K562 (cell line): ENCODE measurements around the gene SLC24A3. TPM values are rescaled to one million over a fixed set of nuclear protein-coding genes. Genes with fewer than 3 reads are reported as not detected.

Experiments used
- ATAC-seq: fragments of 200-7000 bp; cut with Tn5 transposase; 3 replicates; pipeline ENCODE4 v1.9.1; 2020; ENCODE audit warnings: moderate library complexity
- BruUV-seq: library from RNA; stranded (reverse); fragments of 400-500 nt; replicated peaks from 2 replicates; lab custom pipeline; 2021; lab: Mats Ljungman, UMichigan
- CTCF ChIA-PET: fragments of 300-600 bp; formaldehyde crosslinking; extraction: SDS; loops from one replicate; lab custom pipeline; 2021; ENCODE audit warnings: low intra/inter-chr PET ratio; lab: Yijun Ruan, JAX
- POLR2A ChIA-PET: fragments of 300-600, 350-650 bp; sonication (Branson Sonifier 250); formaldehyde crosslinking; extraction: SDS; loops from one replicate; lab custom pipeline; 2021; ENCODE audit warnings: antibody characterized with exemption, inconsistent platforms; lab: Yijun Ruan, JAX
- DNase-seq, 4 experiments: peaks; one replicate each; pipeline versions ENCODE4 v3.0.0 to v3.0.0-alpha.2; 2011 to 2018; ENCODE audit warnings: low spot score in 3 of 4, mixed read lengths in 3 of 4; ENCODE audit errors: extremely low read depth in 1 of 4
- FAIRE-seq: peaks from 2 replicates; lab custom pipeline; 2011; peaks lifted over from hg19 to GRCh38; lab: Jason Lieb, UNC
- H2AFZ ChIP-seq: 2 replicates; pipeline ENCODE4 v1.6.0; 2011; ENCODE audit warnings: low read depth, low read length, control low read depth, inconsistent platforms
- H3K27ac ChIP-seq: fragments of 200-600 bp; 3 replicates; pipeline ENCODE4 v1.8.0; 2011; ENCODE audit warnings: low read depth, mild to moderate bottlenecking, control low read depth, inconsistent platforms, low read length, moderate library complexity, mixed read lengths; ENCODE audit errors: extremely low read depth
- H3K27me3 ChIP-seq, 2 experiments: fragments of 300-600 bp in 1 of 2; 2 replicates in 1 of 2; 3 replicates in 1 of 2; pipeline versions ENCODE4 v1.6.0 to v1.8.0; 2011; ENCODE audit warnings: inconsistent platforms in 2 of 2, low read length in 2 of 2, mild to moderate bottlenecking in 1 of 2, mixed read lengths in 1 of 2, moderate library complexity in 1 of 2; ENCODE audit not compliant: control insufficient read depth in 2 of 2, insufficient read depth in 2 of 2
- H3K36me3 ChIP-seq: fragments of 300-600 bp; 3 replicates; pipeline ENCODE4 v1.8.0; 2011; ENCODE audit warnings: mild to moderate bottlenecking, low read length, inconsistent platforms; ENCODE audit not compliant: control insufficient read depth, insufficient read depth
- H3K4me1 ChIP-seq, 2 experiments: fragments of 200-600 bp in 1 of 2; replicated peaks in 1 of 2; 2 replicates in 1 of 2; 3 replicates in 1 of 2; pipeline versions ENCODE4 v1.5.1 to v1.8.0; 2011; ENCODE audit warnings: inconsistent platforms in 2 of 2, low read length in 2 of 2, mild to moderate bottlenecking in 1 of 2, mixed read lengths in 1 of 2, moderate library complexity in 1 of 2; ENCODE audit not compliant: control insufficient read depth in 2 of 2, insufficient read depth in 2 of 2
- H3K4me2 ChIP-seq: 2 replicates; pipeline ENCODE4 v1.6.1; 2011; ENCODE audit warnings: low read length, control low read depth, inconsistent platforms, mixed read lengths; ENCODE audit not compliant: insufficient read depth
- H3K4me3 ChIP-seq: fragments of 200-600 bp; sonication (generic), shearing (Covaris generic); 2 replicates; pipeline ENCODE4 v1.5.1; 2016; ENCODE audit warnings: control low read depth, inconsistent platforms
- H3K79me2 ChIP-seq: fragments of 200-600 bp; 3 replicates; pipeline ENCODE4 v1.8.0; 2011; ENCODE audit warnings: low read length, inconsistent platforms; ENCODE audit not compliant: control insufficient read depth, insufficient read depth
- H3K9ac ChIP-seq, 2 experiments: 2 replicates each; pipeline versions ENCODE4 v1.6.0 to v1.6.1; 2011; ENCODE audit warnings: low read depth in 2 of 2, low read length in 2 of 2, control low read depth in 1 of 2, inconsistent platforms in 1 of 2, mild to moderate bottlenecking in 1 of 2, mixed read lengths in 1 of 2; ENCODE audit not compliant: insufficient read depth in 1 of 2
- H3K9me1 ChIP-seq: one replicate; pipeline ENCODE4 v1.6.0; 2011; ENCODE audit warnings: inconsistent platforms, mild to moderate bottlenecking, low read length, moderate library complexity; ENCODE audit not compliant: control insufficient read depth, insufficient read depth
- H3K9me3 ChIP-seq: replicated peaks from 2 replicates; pipeline ENCODE4 v1.5.1; 2011; ENCODE audit warnings: low read depth, low read length, inconsistent platforms; ENCODE audit not compliant: control insufficient read depth, insufficient read depth
- H4K20me1 ChIP-seq: replicated peaks from 2 replicates; pipeline ENCODE4 v1.6.1; 2011; ENCODE audit warnings: low read length, inconsistent platforms, mixed read lengths; ENCODE audit not compliant: control insufficient read depth, insufficient read depth
- DACH1 ChIP-seq: fragments of 450-650 bp; IDR thresholded peaks from 2 replicates; pipeline ENCODE4 v1.6.1; 2018; ENCODE audit not compliant: partially characterized antibody
- FOXA1 ChIP-seq: fragments of 450-650 bp; IDR thresholded peaks from 2 replicates; pipeline ENCODE4 v1.6.1; 2016; ENCODE audit warnings: mild to moderate bottlenecking, borderline replicate concordance
- MCM7 ChIP-seq, 2 experiments: fragments of 450-650 bp; IDR thresholded peaks; 2 replicates each; pipeline ENCODE4 v1.6.1; 2016 to 2018
- POLR3G ChIP-seq: IDR thresholded peaks from 2 replicates; pipeline ENCODE4 v1.6.1; 2011; ENCODE audit not compliant: insufficient read length, insufficient replicate concordance; ENCODE audit errors: extremely low read depth
- ZNF584 ChIP-seq: fragments of 200-800 bp; sonication (Bioruptor generic); IDR thresholded peaks from 2 replicates; pipeline ENCODE4 v1.6.1; 2016; ENCODE audit warnings: low read depth, mild to moderate bottlenecking, missing genetic modification characterization, missing compliant biosample characterization
- ZNF586 ChIP-seq: fragments of 450-650 bp; formaldehyde crosslinking; conservative IDR thresholded peaks from 2 replicates; pipeline ENCODE4 v1.4.0; 2020; ENCODE audit warnings: mild to moderate bottlenecking, moderate library complexity
- WGBS: fragments of 100-300 bp; shearing (Covaris generic); methylation state at CpG from one replicate; pipeline ENCODE4 v1.1.6; 2016; ENCODE audit warnings: low coverage, mixed read lengths; ENCODE audit not compliant: insufficient coverage; ENCODE audit errors: missing lambda C conversion rate; 5-methylcytosine and 5-hydroxymethylcytosine counted together
- in situ Hi-C: fragments of 300-500 bp; cut with MboI; formaldehyde crosslinking; loops from 4 replicates; pipeline ENCODE4 v1.15.0; 2018; ENCODE audit warnings: inconsistent platforms, mixed read lengths
- intact Hi-C: fragments of 100-400 bp; cut with micrococcal nuclease; formaldehyde crosslinking; loops from 2 replicates; pipeline ENCODE4 v1.14.2; 2022
- polyA plus RNA-seq, 8 experiments: library from polyadenylated mRNA; depleted of rRNA in 4 of 8; stranded (reverse) in 5 of 8; unstranded in 3 of 8; fragments of >200 nt; fragmentation: Nextera tagmentation in 2 of 8; fragmentation: Illumina TruSeq in 1 of 8; extraction: Ambion mirVana in 2 of 8; extraction: Trizol in 1 of 8; gene quantifications; 2 replicates each; pipeline versions ENCODE4 v1.2.1 to v1.2.3, GENCODE V29; 2011 to 2014; ENCODE audit warnings: inconsistent platforms in 1 of 8, missing spikeins in 1 of 8
- total RNA-seq, 7 experiments: library from RNA; depleted of rRNA in 6 of 7; stranded (reverse); fragments of >200 nt in 6 of 7; fragmentation: Illumina TruSeq in 2 of 7; extraction: Trizol in 2 of 7; gene quantifications; 2 replicates each; pipeline versions ENCODE4 v1.2.1 to v1.2.3, GENCODE V29; 2011 to 2021; ENCODE audit warnings: low replicate concordance in 1 of 7
- TF ChIP-seq, protein P1 (sequence below): fragments of 450-650 bp; IDR thresholded peaks from 2 replicates; pipeline ENCODE4 v1.6.1; 2017; ENCODE audit warnings: antibody characterized with exemption
- TF ChIP-seq, protein P2 (sequence below): fragments of 450-650 bp; formaldehyde crosslinking; IDR thresholded peaks from 2 replicates; pipeline ENCODE4 v1.4.0; 2020; ENCODE audit warnings: mild to moderate bottlenecking, moderate library complexity
- TF ChIP-seq, protein P3 (sequence below): sonication (generic); formaldehyde crosslinking; IDR thresholded peaks from 2 replicates; pipeline ENCODE4 v1.8.1; 2022; ENCODE audit warnings: missing genetic modification reagents

SLC24A3 gene
- total and polyA plus RNA-seq, 9 of the 15 experiments (the other 6 are each of a cell fraction or from before 2014, with no cell fraction given): not detected

DNA sequence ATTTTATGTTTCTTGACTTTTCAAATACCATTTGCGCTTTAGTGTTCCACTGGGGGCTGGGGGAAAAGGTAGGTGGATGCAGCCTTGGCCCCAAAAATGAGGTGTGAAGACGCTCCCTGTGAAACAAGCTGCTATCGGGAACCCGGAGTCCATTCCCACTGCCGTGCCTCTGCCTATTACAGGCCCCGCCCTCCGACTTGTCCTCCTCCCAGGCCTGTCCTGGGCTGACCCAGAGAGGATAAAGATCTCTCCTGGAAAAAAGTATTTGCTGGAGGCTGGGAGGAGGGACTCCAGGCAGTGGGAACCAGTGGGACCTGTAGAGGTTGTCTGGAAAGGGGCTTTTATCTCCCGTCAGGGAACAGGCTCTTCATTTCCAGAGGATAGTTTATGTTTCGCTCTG lies 215.0 kb downstream of the SLC24A3 start:
- no peaks in the 10 kb centered on the region for H3K36me3 ChIP-seq
- no peak for ATAC-seq
- no peaks in the 10 kb centered on the region; a peak in 1 of 5 replicates for H3K4me1 ChIP-seq
- POLR2A ChIA-PET: interaction anchor here (0.6 kb wide), 1 partner anchor 233 kb away, joined by 5 read pairs; no protein-coding TSS in a partner anchor
- no peaks in the 10 kb centered on the region for H3K9me1 ChIP-seq
- H3K79me2 ChIP-seq: no peaks in the 10 kb centered on the region
- H2AFZ ChIP-seq: no peak overlapping the region
- DNase-seq: peak in 2 of 4 experiments; percentile 6 to 9
- FAIRE-seq: no peak
- H3K27me3 ChIP-seq: peaks cover 0 to 7% of the 10 kb centered on the region in 2 experiments; a peak in 2 of 5 replicates
- BruUV-seq: no TSS peak
- CTCF ChIA-PET: no interaction called here
- intact Hi-C loops (no loop called here), in situ Hi-C loops (no loop called here)
- H4K20me1 ChIP-seq: no peaks in the 10 kb centered on the region
- H3K27ac ChIP-seq: no peak overlapping the region
- no peaks in the 10 kb centered on the region for H3K9me3 ChIP-seq
- 2% methylated on average over 8 of the region's 9 CpGs for WGBS
- no peak overlapping the region for H3K9ac ChIP-seq
- no peak overlapping the region for H3K4me2 ChIP-seq
- H3K4me3 ChIP-seq: no peak overlapping the region
- TF ChIP-seq ZNF584 (no peak), POLR3G (no peak), ZNF586 (no peak), MCM7 (IDR thresholded peaks at IDR 0.05) (no peak), FOXA1 (no peak), DACH1 (no peak)
- TF ChIP-seq, protein P1, sequence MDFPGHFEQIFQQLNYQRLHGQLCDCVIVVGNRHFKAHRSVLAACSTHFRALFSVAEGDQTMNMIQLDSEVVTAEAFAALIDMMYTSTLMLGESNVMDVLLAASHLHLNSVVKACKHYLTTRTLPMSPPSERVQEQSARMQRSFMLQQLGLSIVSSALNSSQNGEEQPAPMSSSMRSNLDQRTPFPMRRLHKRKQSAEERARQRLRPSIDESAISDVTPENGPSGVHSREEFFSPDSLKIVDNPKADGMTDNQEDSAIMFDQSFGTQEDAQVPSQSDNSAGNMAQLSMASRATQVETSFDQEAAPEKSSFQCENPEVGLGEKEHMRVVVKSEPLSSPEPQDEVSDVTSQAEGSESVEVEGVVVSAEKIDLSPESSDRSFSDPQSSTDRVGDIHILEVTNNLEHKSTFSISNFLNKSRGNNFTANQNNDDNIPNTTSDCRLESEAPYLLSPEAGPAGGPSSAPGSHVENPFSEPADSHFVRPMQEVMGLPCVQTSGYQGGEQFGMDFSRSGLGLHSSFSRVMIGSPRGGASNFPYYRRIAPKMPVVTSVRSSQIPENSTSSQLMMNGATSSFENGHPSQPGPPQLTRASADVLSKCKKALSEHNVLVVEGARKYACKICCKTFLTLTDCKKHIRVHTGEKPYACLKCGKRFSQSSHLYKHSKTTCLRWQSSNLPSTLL: no peak
- TF ChIP-seq, protein P2, sequence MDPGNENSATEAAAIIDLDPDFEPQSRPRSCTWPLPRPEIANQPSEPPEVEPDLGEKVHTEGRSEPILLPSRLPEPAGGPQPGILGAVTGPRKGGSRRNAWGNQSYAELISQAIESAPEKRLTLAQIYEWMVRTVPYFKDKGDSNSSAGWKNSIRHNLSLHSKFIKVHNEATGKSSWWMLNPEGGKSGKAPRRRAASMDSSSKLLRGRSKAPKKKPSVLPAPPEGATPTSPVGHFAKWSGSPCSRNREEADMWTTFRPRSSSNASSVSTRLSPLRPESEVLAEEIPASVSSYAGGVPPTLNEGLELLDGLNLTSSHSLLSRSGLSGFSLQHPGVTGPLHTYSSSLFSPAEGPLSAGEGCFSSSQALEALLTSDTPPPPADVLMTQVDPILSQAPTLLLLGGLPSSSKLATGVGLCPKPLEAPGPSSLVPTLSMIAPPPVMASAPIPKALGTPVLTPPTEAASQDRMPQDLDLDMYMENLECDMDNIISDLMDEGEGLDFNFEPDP: no peak
- TF ChIP-seq, protein P3, sequence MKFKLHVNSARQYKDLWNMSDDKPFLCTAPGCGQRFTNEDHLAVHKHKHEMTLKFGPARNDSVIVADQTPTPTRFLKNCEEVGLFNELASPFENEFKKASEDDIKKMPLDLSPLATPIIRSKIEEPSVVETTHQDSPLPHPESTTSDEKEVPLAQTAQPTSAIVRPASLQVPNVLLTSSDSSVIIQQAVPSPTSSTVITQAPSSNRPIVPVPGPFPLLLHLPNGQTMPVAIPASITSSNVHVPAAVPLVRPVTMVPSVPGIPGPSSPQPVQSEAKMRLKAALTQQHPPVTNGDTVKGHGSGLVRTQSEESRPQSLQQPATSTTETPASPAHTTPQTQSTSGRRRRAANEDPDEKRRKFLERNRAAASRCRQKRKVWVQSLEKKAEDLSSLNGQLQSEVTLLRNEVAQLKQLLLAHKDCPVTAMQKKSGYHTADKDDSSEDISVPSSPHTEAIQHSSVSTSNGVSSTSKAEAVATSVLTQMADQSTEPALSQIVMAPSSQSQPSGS (CRISPR knock-in tag): no peak
